Neural progenitor cell (in vitro differentiated cells): ENCODE measurements around the gene TUNAR. TPM values are rescaled to one million over a fixed set of nuclear protein-coding genes. Genes with fewer than 3 reads are reported as not detected.
A peak's percentile ranks its signal among the peaks of the same experiment; 100 is the strongest.

ENCODE experiments used
- DNase-seq: peaks from one replicate; pipeline ENCODE4 v3.0.0-alpha.2; 2016; ENCODE audit warnings: low spot score
- H2AFZ ChIP-seq: fragments of 200-600 bp; sonication (generic); replicated peaks from 2 replicates; pipeline ENCODE4 v1.6.1; 2016; ENCODE audit warnings: antibody characterized with exemption
- H3F3A ChIP-seq: fragments of 200-600 bp; sonication (generic); 2 replicates; pipeline ENCODE4 v1.6.1; 2016; ENCODE audit warnings: antibody characterized with exemption, low read depth
- H3K27ac ChIP-seq: fragments of 200-600 bp; sonication (generic); 2 replicates; pipeline ENCODE4 v1.5.1; 2016; ENCODE audit warnings: mild to moderate bottlenecking
- H3K27me3 ChIP-seq: fragments of 200-600 bp; sonication (generic); 2 replicates; pipeline ENCODE4 v1.6.1; 2016; ENCODE audit warnings: mild to moderate bottlenecking, moderate library complexity
- H3K36me3 ChIP-seq: fragments of 200-600 bp; sonication (generic); 2 replicates; pipeline ENCODE4 v1.5.1; 2016
- H3K4me1 ChIP-seq: fragments of 200-600 bp; sonication (generic); 2 replicates; pipeline ENCODE4 v1.6.1; 2016; ENCODE audit warnings: mixed run types
- H3K4me2 ChIP-seq: fragments of 200-600 bp; sonication (generic); 2 replicates; pipeline ENCODE4 v1.6.1; 2016
- H3K4me3 ChIP-seq: fragments of 200-600 bp; sonication (generic); 2 replicates; pipeline ENCODE4 v1.5.1; 2016
- H3K79me2 ChIP-seq: fragments of 200-600 bp; sonication (generic); 2 replicates; pipeline ENCODE4 v1.6.1; 2016; ENCODE audit warnings: low read depth
- H3K9ac ChIP-seq: fragments of 200-600 bp; sonication (generic); 2 replicates; pipeline ENCODE4 v1.6.1; 2016
- H3K9me3 ChIP-seq: fragments of 200-600 bp; sonication (generic); 2 replicates; pipeline ENCODE4 v1.5.1; 2016; ENCODE audit warnings: low read depth
- H4K20me1 ChIP-seq: fragments of 200-600 bp; sonication (generic); 2 replicates; pipeline ENCODE4 v1.6.1; 2016; ENCODE audit warnings: low read depth
- H3K27ac Mint-ChIP-seq: 3 replicates; pipeline ENCODE4 v1.8.0; 2021; ENCODE audit warnings: mixed read lengths
- H3K27me3 Mint-ChIP-seq: 2 replicates; pipeline ENCODE4 v1.8.0; 2022; ENCODE audit warnings: low read depth, mild to moderate bottlenecking, inconsistent platforms, moderate library complexity, mixed read lengths; ENCODE audit not compliant: insufficient read depth
- H3K36me3 Mint-ChIP-seq: 3 replicates; pipeline ENCODE4 v1.8.0; 2021; ENCODE audit warnings: mixed read lengths
- H3K4me1 Mint-ChIP-seq: 3 replicates; pipeline ENCODE4 v1.8.0; 2021; ENCODE audit warnings: mixed read lengths
- H3K4me3 Mint-ChIP-seq: 3 replicates; pipeline ENCODE4 v1.8.0; 2021; ENCODE audit warnings: mild to moderate bottlenecking, moderate library complexity, mixed read lengths
- H3K9me3 Mint-ChIP-seq: 3 replicates; pipeline ENCODE4 v1.8.0; 2020; ENCODE audit warnings: mixed read lengths
- CTCF ChIP-seq: fragments of 200-600 bp; sonication (generic); IDR thresholded peaks from 2 replicates; pipeline ENCODE4 v1.5.1; 2017; ENCODE audit warnings: antibody characterized with exemption, mild to moderate bottlenecking
- EZH2 ChIP-seq: fragments of 200-600 bp; sonication (generic); IDR thresholded peaks from 2 replicates; pipeline ENCODE4 v1.6.1; 2017; ENCODE audit warnings: antibody characterized with exemption, mild to moderate bottlenecking, moderate library complexity
- EZH2phosphoT487 ChIP-seq: fragments of 200-600 bp; sonication (generic); IDR thresholded peaks from 2 replicates; pipeline ENCODE4 v1.6.1; 2017; ENCODE audit warnings: antibody characterized with exemption
- total RNA-seq: library from RNA; depleted of rRNA; stranded (reverse); fragments of >200 nt; gene quantifications from 2 replicates; pipeline ENCODE4 v1.2.3, GENCODE V29; 2015; ENCODE audit warnings: low replicate concordance

TUNAR gene
- total RNA-seq, 1 donor from 2014 or later, result 14.1 TPM

- no peak overlapping the region for H3K4me3 ChIP-seq
- Mint-ChIP-seq H3K4me1 (no peaks in the 10 kb centered on the region), H3K4me3 (no peak overlapping the region), H3K27ac (no peak overlapping the region), H3K27me3 (peaks cover 5% of the 10 kb centered on the region), H3K9me3 (no peaks in the 10 kb centered on the region), H3K36me3 (no peaks in the 10 kb centered on the region)
- peaks cover 4% of the 10 kb centered on the region for H4K20me1 ChIP-seq
- TF ChIP-seq EZH2 (no peak), CTCF (no peak), EZH2phosphoT487 (no peak)
- DNase-seq, result no peak
- H3F3A ChIP-seq, result no peaks in the 10 kb centered on the region
- no peaks in the 10 kb centered on the region for H3K27me3 ChIP-seq
- no peak overlapping the region for H3K27ac ChIP-seq
- no peak overlapping the region for H3K4me2 ChIP-seq
- no peaks in the 10 kb centered on the region for H3K4me1 ChIP-seq
- H3K9me3 ChIP-seq, result no peaks in the 10 kb centered on the region
- no peaks in the 10 kb centered on the region for H3K79me2 ChIP-seq
- H3K36me3 ChIP-seq, result no peaks in the 10 kb centered on the region
- H2AFZ ChIP-seq, result no peak overlapping the region
- no peak overlapping the region for H3K9ac ChIP-seq
These were observed 17.7 kb upstream of the TUNAR start for GRCh38 chr14:95858893-95859292.

GRCh38 chr14:95862243-95862642 lies 14.4 kb upstream of the TUNAR start:
- Mint-ChIP-seq H3K36me3 (no peaks in the 10 kb centered on the region), H3K9me3 (no peaks in the 10 kb centered on the region), H3K4me3 (no peak overlapping the region), H3K4me1 (no peaks in the 10 kb centered on the region), H3K27me3 (peaks cover 12% of the 10 kb centered on the region), H3K27ac (no peak overlapping the region)
- no peak overlapping the region for H2AFZ ChIP-seq
- DNase-seq, result peak; percentile 47
- H3K36me3 ChIP-seq, result no peaks in the 10 kb centered on the region
- H3K4me3 ChIP-seq, result no peak overlapping the region
- no peaks in the 10 kb centered on the region for H3K4me1 ChIP-seq
- H3K27me3 ChIP-seq, result no peaks in the 10 kb centered on the region
- H3K9ac ChIP-seq, result no peak overlapping the region
- H3K79me2 ChIP-seq, result no peaks in the 10 kb centered on the region
- H3K9me3 ChIP-seq, result no peaks in the 10 kb centered on the region
- H3F3A ChIP-seq, result no peaks in the 10 kb centered on the region
- no peak overlapping the region for H3K27ac ChIP-seq
- TF ChIP-seq EZH2, result no peak
- no peak for TF ChIP-seq CTCF
- no peak for TF ChIP-seq EZH2phosphoT487
- no peak overlapping the region for H3K4me2 ChIP-seq
- H4K20me1 ChIP-seq, result peaks cover 4% of the 10 kb centered on the region

- Mint-ChIP-seq H3K4me3 (no peak overlapping the region), H3K4me1 (no peaks in the 10 kb centered on the region), H3K27ac (no peak overlapping the region), H3K9me3 (no peaks in the 10 kb centered on the region), H3K36me3 (no peaks in the 10 kb centered on the region), H3K27me3 (peaks cover 10% of the 10 kb centered on the region)
- no peak for TF ChIP-seq EZH2phosphoT487
- TF ChIP-seq EZH2, result no peak
- TF ChIP-seq CTCF, result no peak
- Histone ChIP-seq H3K79me2 (no peaks in the 10 kb centered on the region), H3K4me1 (no peaks in the 10 kb centered on the region), H3K4me3 (no peak overlapping the region), H3K27ac (no peak overlapping the region), H3K36me3 (no peaks in the 10 kb centered on the region), H3K27me3 (no peaks in the 10 kb centered on the region), H4K20me1 (peaks cover 4% of the 10 kb centered on the region), H3K9me3 (no peaks in the 10 kb centered on the region), H3K4me2 (no peak overlapping the region), H3K9ac (no peak overlapping the region), H3F3A (no peaks in the 10 kb centered on the region), H2AFZ (no peak overlapping the region)
- DNase-seq, result no peak
These were observed 13.3 kb upstream of the TUNAR start for GRCh38 chr14:95863295-95863694.
